IMR-90 (cell line): ENCODE measurements around the gene KCNJ10.

Experiments used
- BHLHE40 ChIP-seq: fragments of 150-350 bp; IDR thresholded peaks from 2 replicates; pipeline ENCODE4 v1.6.1; 2016; ENCODE audit warnings: mild to moderate bottlenecking, low read depth, low read length
- CHD1 ChIP-seq: IDR thresholded peaks from 2 replicates; pipeline ENCODE4 v1.6.1; 2012; ENCODE audit warnings: low read depth, low read length, improper control_type of control experiment
- FOS ChIP-seq: fragments of 150-350 bp; IDR thresholded peaks from 2 replicates; pipeline ENCODE4 v1.6.1; 2016; ENCODE audit warnings: low read depth, low read length
- MXI1 ChIP-seq: IDR thresholded peaks from 2 replicates; pipeline ENCODE4 v1.6.1; 2012; ENCODE audit warnings: low read depth, mild to moderate bottlenecking, low read length, moderate library complexity, borderline replicate concordance
- POLR2A ChIP-seq: IDR thresholded peaks from 2 replicates; pipeline ENCODE4 v1.6.1; 2012; ENCODE audit warnings: mild to moderate bottlenecking, low read depth, low read length
- RAD21 ChIP-seq: IDR thresholded peaks from 2 replicates; pipeline ENCODE4 v1.6.1; 2012; ENCODE audit warnings: low read length, improper control_type of control experiment
- RCOR1 ChIP-seq: IDR thresholded peaks from 2 replicates; pipeline ENCODE4 v1.6.1; 2012; ENCODE audit warnings: mild to moderate bottlenecking, low read length, improper control_type of control experiment; ENCODE audit not compliant: insufficient replicate concordance
- RFX5 ChIP-seq: IDR thresholded peaks from 2 replicates; pipeline ENCODE4 v1.8.0; 2012; ENCODE audit warnings: low read depth, mild to moderate bottlenecking, low read length, moderate library complexity
- TF ChIP-seq, protein P1 (sequence below): conservative IDR thresholded peaks from 2 replicates; pipeline ENCODE4 v1.5.1; 2012; ENCODE audit warnings: mild to moderate bottlenecking, low read depth, low read length, improper control_type of control experiment
- TF ChIP-seq, protein P2 (sequence below): fragments of 150-350 bp; IDR thresholded peaks from 2 replicates; pipeline ENCODE4 v1.6.1; 2016; ENCODE audit warnings: low read depth, mild to moderate bottlenecking, low read length, moderate library complexity, borderline replicate concordance

GRCh38 chr1:160104486-160104885 lies 34.5 kb upstream of the KCNJ10 start:
- TF ChIP-seq, protein P1, sequence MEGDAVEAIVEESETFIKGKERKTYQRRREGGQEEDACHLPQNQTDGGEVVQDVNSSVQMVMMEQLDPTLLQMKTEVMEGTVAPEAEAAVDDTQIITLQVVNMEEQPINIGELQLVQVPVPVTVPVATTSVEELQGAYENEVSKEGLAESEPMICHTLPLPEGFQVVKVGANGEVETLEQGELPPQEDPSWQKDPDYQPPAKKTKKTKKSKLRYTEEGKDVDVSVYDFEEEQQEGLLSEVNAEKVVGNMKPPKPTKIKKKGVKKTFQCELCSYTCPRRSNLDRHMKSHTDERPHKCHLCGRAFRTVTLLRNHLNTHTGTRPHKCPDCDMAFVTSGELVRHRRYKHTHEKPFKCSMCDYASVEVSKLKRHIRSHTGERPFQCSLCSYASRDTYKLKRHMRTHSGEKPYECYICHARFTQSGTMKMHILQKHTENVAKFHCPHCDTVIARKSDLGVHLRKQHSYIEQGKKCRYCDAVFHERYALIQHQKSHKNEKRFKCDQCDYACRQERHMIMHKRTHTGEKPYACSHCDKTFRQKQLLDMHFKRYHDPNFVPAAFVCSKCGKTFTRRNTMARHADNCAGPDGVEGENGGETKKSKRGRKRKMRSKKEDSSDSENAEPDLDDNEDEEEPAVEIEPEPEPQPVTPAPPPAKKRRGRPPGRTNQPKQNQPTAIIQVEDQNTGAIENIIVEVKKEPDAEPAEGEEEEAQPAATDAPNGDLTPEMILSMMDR: no peak
- no peak for TF ChIP-seq MXI1
- no peak for TF ChIP-seq RAD21
- TF ChIP-seq, protein P2, sequence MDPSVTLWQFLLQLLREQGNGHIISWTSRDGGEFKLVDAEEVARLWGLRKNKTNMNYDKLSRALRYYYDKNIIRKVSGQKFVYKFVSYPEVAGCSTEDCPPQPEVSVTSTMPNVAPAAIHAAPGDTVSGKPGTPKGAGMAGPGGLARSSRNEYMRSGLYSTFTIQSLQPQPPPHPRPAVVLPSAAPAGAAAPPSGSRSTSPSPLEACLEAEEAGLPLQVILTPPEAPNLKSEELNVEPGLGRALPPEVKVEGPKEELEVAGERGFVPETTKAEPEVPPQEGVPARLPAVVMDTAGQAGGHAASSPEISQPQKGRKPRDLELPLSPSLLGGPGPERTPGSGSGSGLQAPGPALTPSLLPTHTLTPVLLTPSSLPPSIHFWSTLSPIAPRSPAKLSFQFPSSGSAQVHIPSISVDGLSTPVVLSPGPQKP: no peak
- TF ChIP-seq RCOR1: no peak
- no peak for TF ChIP-seq POLR2A
- TF ChIP-seq BHLHE40: no peak
- no peak for TF ChIP-seq CHD1
- no peak for TF ChIP-seq RFX5
- TF ChIP-seq FOS: no peak
